NT2/D1 (cell line): ENCODE measurements around the gene GUCY1A2.

ENCODE experiments used
- SUZ12 ChIP-seq: IDR thresholded peaks from 2 replicates; pipeline ENCODE4 v1.6.1; 2011; ENCODE audit not compliant: insufficient read length, insufficient read depth; ENCODE audit errors: extremely low read depth
- YY1 ChIP-seq: IDR thresholded peaks from 2 replicates; pipeline ENCODE4 v1.6.1; 2011; ENCODE audit not compliant: insufficient read length, insufficient read depth
- ZNF274 ChIP-seq: IDR thresholded peaks from 2 replicates; pipeline ENCODE4 v1.6.1; 2011; ENCODE audit warnings: mild to moderate bottlenecking, low read depth, low read length

DNA sequence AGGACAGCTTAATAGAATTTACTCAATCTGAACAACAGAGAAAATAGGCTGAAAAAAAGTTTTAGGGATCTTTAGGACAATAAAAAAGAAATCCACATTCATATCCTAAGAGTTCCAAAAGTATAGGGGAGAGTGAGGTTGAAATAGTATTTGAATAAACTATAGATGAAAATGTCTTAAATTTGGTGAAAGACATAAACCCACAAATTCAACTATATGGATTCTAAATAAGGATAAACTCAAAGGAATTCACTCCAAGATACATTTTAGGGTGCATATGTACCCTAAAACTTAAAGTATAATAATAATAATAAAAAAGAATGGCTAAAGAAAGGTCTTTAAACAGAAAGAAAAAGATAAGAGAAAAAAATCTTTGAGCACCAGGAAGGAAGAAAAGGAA, 203.1 kb downstream of the GUCY1A2 start:
- TF ChIP-seq ZNF274 (no peak), SUZ12 (no peak), YY1 (no peak)
